ENCODE measurements around the gene NEU4. TPM values are rescaled to one million over a fixed set of nuclear protein-coding genes. Genes with fewer than 3 reads are reported as not detected.
A peak's percentile ranks its signal among the peaks of the same experiment; 100 is the strongest.

NEU4 gene
- total RNA-seq, 4 donors from 2014 or later, result 58.1 to 195 (median 93.9) TPM

DNA sequence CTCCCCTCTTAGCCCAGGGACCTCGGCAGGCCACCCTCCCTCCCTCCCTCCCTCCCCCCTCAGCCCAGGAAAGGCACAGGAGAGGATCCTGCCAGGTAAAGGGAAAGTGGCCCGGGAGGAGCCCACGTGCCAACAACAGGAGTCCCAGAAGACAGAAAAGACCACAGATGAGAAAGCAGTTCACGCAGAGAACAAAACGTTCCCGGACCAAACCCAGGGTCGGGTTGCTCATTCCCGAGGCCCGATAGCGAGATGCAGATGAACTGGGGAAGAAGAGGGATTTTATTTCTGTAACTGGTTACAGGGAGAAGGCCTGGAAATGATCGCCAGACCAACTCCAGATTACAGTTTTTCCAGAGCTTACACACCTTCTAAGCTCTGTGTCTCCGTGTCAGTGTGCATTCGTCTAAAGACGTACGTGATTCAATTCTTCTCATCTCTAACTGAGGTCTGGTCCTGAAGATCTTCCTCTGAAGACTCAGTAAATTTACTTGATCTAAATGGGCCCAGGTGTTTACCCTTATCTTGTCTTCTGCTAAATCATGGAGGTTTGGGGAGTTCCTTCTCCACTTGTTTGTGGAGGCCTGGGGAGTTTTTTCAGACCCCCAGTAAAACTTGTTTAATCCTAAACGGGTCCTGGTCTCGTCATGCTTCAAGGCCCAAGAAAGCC lies 807 bp upstream of the NEU4 start:
- peak; percentile 8 for DNase-seq
- Histone ChIP-seq H3K4me1 (peaks cover 3 to 27% (median 18%) of the 10 kb centered on the region in 4 donors), H3K27me3 (peaks cover 16% of the 10 kb centered on the region), H3K36me3 (no peaks in the 10 kb centered on the region), H3K9me3 (no peaks in the 10 kb centered on the region), H3K4me3 (peak overlapping the region in 1 of 4 donors; percentile 15), H3K27ac (peak overlapping the region; percentile 73 to 88 (median 77))
- WGBS, 2 donors (ENCODE audit: low coverage in 1 of 2), result 67 to 70% methylated on average over 14 to 16 of the region's 17 CpGs
- in situ Hi-C loops (cut with MboI; ENCODE audit: low pct_ligation_motif_present in 1 of 4, low pct_unique_long_range_greater_than_20kb in 1 of 4, low sequenced_read_pairs in 3 of 4) (no loop called here), intact Hi-C loops (cut with DNase I; ENCODE audit: low total_unique reads) (no loop called here)
- TF ChIP-seq POLR2A (IDR thresholded peaks at IDR 0.05) (no peak), POLR2AphosphoS5 (IDR thresholded peaks at IDR 0.05) (no peak), EP300 (IDR thresholded peaks at IDR 0.05; ENCODE audit: low read depth) (no peak)
- TF ChIP-seq, protein P1, sequence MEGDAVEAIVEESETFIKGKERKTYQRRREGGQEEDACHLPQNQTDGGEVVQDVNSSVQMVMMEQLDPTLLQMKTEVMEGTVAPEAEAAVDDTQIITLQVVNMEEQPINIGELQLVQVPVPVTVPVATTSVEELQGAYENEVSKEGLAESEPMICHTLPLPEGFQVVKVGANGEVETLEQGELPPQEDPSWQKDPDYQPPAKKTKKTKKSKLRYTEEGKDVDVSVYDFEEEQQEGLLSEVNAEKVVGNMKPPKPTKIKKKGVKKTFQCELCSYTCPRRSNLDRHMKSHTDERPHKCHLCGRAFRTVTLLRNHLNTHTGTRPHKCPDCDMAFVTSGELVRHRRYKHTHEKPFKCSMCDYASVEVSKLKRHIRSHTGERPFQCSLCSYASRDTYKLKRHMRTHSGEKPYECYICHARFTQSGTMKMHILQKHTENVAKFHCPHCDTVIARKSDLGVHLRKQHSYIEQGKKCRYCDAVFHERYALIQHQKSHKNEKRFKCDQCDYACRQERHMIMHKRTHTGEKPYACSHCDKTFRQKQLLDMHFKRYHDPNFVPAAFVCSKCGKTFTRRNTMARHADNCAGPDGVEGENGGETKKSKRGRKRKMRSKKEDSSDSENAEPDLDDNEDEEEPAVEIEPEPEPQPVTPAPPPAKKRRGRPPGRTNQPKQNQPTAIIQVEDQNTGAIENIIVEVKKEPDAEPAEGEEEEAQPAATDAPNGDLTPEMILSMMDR (IDR thresholded peaks at IDR 0.05), result no peak

DNA sequence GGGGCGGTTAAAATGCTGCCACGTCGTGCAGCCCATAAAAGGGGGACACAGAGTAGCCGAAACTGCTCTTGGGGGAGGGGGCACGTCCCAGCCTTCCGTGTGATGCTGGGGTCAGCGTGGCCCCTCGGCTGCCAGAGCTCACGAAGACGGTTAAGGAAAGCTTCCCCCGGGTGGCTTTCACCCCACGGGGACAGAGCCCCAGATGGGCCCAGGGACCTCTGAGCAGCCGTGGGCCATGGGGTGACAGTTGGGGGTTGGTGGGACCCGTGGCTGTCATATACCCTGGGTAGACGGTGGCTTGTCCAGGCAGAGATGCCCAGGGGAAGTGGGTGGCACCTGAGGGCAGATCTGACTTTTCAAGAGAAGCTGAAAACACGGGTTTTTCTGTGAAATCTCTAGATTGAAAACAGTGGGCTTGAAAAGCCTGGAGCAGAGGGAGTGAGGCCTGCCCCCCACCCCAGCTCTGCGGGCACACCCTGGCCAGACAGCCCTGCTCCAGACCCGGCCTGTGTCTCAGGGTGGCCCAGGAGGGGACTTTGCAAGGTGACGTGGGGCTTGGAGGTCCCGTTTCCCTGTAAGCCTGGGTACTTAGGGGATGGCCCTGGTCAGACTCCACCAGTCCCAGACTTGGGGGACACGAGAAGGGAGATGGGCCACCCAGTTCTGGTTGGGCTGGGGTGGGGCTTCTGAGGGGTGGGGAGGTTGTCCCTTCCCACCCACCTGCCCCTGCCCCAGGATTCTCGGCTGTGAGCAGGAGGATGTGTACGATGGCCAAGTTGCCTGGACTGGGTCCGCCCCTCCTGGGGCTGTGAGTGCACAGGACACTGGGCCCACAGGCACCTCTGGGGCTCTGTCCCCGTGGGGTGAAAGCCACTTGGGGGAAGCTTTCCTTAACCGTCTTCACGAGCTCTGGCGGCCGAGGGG lies 652 bp downstream of the NEU4 start:
- in situ Hi-C loops (cut with MboI; ENCODE audit: low pct_ligation_motif_present in 1 of 4, low pct_unique_long_range_greater_than_20kb in 1 of 4, low sequenced_read_pairs in 3 of 4), result no loop called here
- 60% methylated on average over 29 of the region's 29 CpGs; no CpG with 5 or more reads in 1 of the 2 donors for WGBS, 2 donors (ENCODE audit: low coverage in 1 of 2)
- peak overlapping the region in 3 of 4 donors; percentile 36 to 44 (median 43) for H3K4me3 ChIP-seq

DNA sequence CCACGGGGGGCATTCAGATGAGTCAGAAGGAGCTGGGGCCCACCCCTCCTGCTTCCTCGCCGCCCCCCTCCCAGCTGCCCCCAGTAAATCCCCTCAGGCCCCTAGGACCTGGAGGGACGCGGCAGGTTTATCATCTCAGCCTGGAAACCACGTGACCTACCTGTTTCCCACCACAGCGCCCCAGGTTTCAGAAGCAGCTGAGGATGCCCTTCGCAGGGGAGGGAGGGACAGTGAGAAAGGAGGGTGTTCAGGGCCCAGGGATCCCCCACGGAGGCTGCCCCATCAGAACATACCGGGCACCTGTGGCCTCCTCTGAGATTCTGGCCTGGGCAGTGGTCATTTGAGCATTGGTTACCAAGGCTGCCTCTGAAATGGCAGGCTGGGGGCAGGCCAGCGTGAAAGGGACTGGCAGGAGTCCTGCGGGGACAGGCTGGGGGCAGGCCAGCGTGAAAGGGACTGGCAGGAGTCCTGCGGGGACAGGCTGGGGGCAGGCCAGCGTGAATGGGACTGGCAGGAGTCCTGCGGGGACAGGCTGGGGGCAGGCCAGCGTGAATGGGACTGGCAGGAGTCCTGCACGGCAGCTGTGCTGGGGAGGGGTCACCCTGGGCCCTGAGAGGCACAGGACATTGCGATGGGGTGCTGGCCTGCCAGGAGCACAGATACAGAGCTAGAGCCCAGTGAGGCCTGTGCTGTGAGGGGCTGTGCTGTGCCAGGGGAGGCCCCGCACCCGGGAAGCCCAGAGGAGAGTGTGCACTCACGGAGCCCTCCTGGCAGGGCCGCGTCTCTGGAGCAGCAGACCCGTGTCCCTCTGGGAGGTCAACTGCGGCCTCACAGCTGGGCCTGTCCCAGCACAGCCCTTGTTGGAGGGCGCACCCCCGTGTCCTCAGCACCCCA lies 1.6 kb downstream of the NEU4 start:
- peak overlapping the region in 2 of 4 donors; percentile 43 to 44 for H3K4me3 ChIP-seq
- no peaks in the 10 kb centered on the region for H3K27me3 ChIP-seq
- DNase-seq, result peak; percentile 6
- peak overlapping the region in 2 of 4 donors; percentile 77 to 88 for H3K27ac ChIP-seq
- intact Hi-C loops (cut with DNase I; ENCODE audit: low total_unique reads) (no loop called here), in situ Hi-C loops (cut with MboI; ENCODE audit: low pct_ligation_motif_present in 1 of 4, low pct_unique_long_range_greater_than_20kb in 1 of 4, low sequenced_read_pairs in 3 of 4) (no loop called here)
- H3K4me1 ChIP-seq, result peaks cover 0 to 10% (median 6%) of the 10 kb centered on the region in 4 donors
- no peak for TF ChIP-seq POLR2A (IDR thresholded peaks at IDR 0.05)
- TF ChIP-seq EP300 (IDR thresholded peaks at IDR 0.05; ENCODE audit: low read depth), result no peak
- TF ChIP-seq POLR2AphosphoS5 (IDR thresholded peaks at IDR 0.05), result no peak
- TF ChIP-seq, protein P1 (IDR thresholded peaks at IDR 0.05), result no peak
- no peaks in the 10 kb centered on the region for H3K36me3 ChIP-seq
- H3K9me3 ChIP-seq, result no peaks in the 10 kb centered on the region
- 78% methylated on average over 25 of the region's 28 CpGs; no CpG with 5 or more reads in 1 of the 2 donors for WGBS, 2 donors (ENCODE audit: low coverage in 1 of 2)

More for the DNA sequence above, 652 bp downstream of the NEU4 start:
- no peak for TF ChIP-seq POLR2AphosphoS5 (IDR thresholded peaks at IDR 0.05)
- no peak for TF ChIP-seq EP300 (IDR thresholded peaks at IDR 0.05; ENCODE audit: low read depth)
- TF ChIP-seq, protein P1 (IDR thresholded peaks at IDR 0.05), result no peak
- no peak for TF ChIP-seq POLR2A (IDR thresholded peaks at IDR 0.05)
- Histone ChIP-seq H3K4me1 (peaks cover 3 to 14% (median 8%) of the 10 kb centered on the region in 4 donors), H3K27me3 (peaks cover 1% of the 10 kb centered on the region), H3K27ac (peak overlapping the region; percentile 73 to 88 (median 77)), H3K9me3 (no peaks in the 10 kb centered on the region), H3K36me3 (no peaks in the 10 kb centered on the region)
- DNase-seq, result peak; percentile 8
- intact Hi-C loops (cut with DNase I; ENCODE audit: low total_unique reads), result no loop called here

Data from transverse colon (tissue), 4 donors.